ENCODE data around the gene CUL1. TPM values are rescaled to one million over a fixed set of nuclear protein-coding genes. Genes with fewer than 3 reads are reported as not detected.

The CUL1 gene
- total RNA-seq, 1 experiment from 2014 or later, result 72.3 TPM

DNA sequence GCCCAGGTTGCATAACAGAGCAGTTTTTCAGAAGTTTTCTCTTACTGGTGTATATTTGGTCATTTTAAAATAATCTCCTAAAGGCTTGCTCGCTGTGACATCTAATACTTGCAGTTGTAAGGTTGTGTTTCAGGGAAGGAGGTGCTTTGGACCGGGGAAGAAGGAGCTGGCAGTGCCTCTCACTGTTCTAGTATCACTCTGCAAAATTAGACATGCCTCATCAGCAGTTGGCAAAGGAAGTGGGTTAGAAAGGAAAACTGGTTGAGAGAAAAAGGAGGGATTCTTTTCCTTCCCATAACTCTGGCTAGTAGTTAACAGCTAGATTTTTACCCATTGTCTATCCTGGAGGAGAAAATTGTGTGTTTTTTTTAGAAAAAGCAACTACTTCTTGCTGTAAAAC, 34.8 kb downstream of the CUL1 start:
- H3K9me3 Mint-ChIP-seq, result no peaks in the 10 kb centered on the region

More for the DNA sequence above, 34.8 kb downstream of the CUL1 start:
- H2BK15ac ChIP-seq (ENCODE audit: low read depth, low read length), result no peak overlapping the region
- peaks cover 4% of the 10 kb centered on the region for H3K79me1 ChIP-seq (ENCODE audit: insufficient read depth, low read depth, low read length, poor library complexity, severe bottlenecking)
- no peaks in the 10 kb centered on the region for H3K9me3 ChIP-seq (ENCODE audit: control insufficient read depth, low read depth, low read length)
- no peak for TF ChIP-seq CTCF (conservative IDR thresholded peaks at IDR 0.05)
- no peaks in the 10 kb centered on the region for H3K4me1 Mint-ChIP-seq
- H3K79me2 ChIP-seq (ENCODE audit: insufficient read depth, low read length), result peaks cover 6% of the 10 kb centered on the region; the same call in 1 of the 2 replicates
- peaks cover 28 to 69% (median 65%) of the 10 kb centered on the region in 3 experiments for H3K36me3 Mint-ChIP-seq (ENCODE audit: insufficient read depth in 1 of 3, low read depth in 3 of 3)
- H2AK5ac ChIP-seq (ENCODE audit: insufficient read length, low read length), result no peak overlapping the region
- no peaks in the 10 kb centered on the region for H3K27me3 ChIP-seq (ENCODE audit: insufficient read depth, low read length)
- H2BK5ac ChIP-seq (ENCODE audit: insufficient read length, low read length), result no peak overlapping the region
- H3K56ac ChIP-seq (ENCODE audit: insufficient read length, low read depth, low read length), result no peak overlapping the region
- H3K23ac ChIP-seq (ENCODE audit: insufficient read length, low read depth, low read length), result no peak overlapping the region
- H3K23me2 ChIP-seq (ENCODE audit: insufficient read length, low read depth, low read length, poor library complexity, severe bottlenecking), result no peaks in the 10 kb centered on the region
- WGBS (ENCODE audit: extremely low coverage, insufficient read length, low lambda C conversion rate), result no CpG with 5 or more reads among the region's 2 CpGs
- H3K4me2 ChIP-seq (ENCODE audit: insufficient read depth, insufficient read length, low read length), result no peak overlapping the region
- DNase-seq, result no peak
- no peak overlapping the region for H2BK120ac ChIP-seq (ENCODE audit: low read depth, low read length, poor library complexity, severe bottlenecking)
- no peak overlapping the region for H3K4ac ChIP-seq (ENCODE audit: low read depth, low read length)
- no peak overlapping the region for H3K9ac ChIP-seq (ENCODE audit: extremely low read depth, insufficient read length, low read length)
- H3K14ac ChIP-seq (ENCODE audit: insufficient read depth, low read length), result no peak overlapping the region
- H2BK12ac ChIP-seq (ENCODE audit: insufficient read length, low read depth, low read length), result no peak overlapping the region
- no peaks in the 10 kb centered on the region for H3K27me3 Mint-ChIP-seq (ENCODE audit: low read depth)
- H4K5ac ChIP-seq (ENCODE audit: insufficient read length, low read depth, low read length), result no peak overlapping the region
- no peak overlapping the region for H4K8ac ChIP-seq (replicated peaks; ENCODE audit: insufficient read length, low read depth, low read length)
- no peak overlapping the region for H3K4me3 Mint-ChIP-seq
- H3K4me1 ChIP-seq (ENCODE audit: insufficient read depth, low read length), result no peaks in the 10 kb centered on the region
- H3K27ac ChIP-seq (ENCODE audit: insufficient read length, low read depth, low read length), result no peak overlapping the region
- H2BK20ac ChIP-seq (ENCODE audit: low read depth, low read length, poor library complexity, severe bottlenecking), result no peak overlapping the region
- no peak overlapping the region for H3K27ac Mint-ChIP-seq
- no peaks in the 10 kb centered on the region for H4K20me1 ChIP-seq (ENCODE audit: control insufficient read depth, insufficient read depth, insufficient read length)
- no peak overlapping the region for H2AFZ ChIP-seq (ENCODE audit: low read length)
- H3T11ph ChIP-seq (ENCODE audit: low read length), result no peak overlapping the region
- no peak overlapping the region for H4K91ac ChIP-seq (ENCODE audit: insufficient read length, low read depth, low read length)
- H3K18ac ChIP-seq (ENCODE audit: insufficient read length, low read depth, low read length), result no peak overlapping the region
